DND-41 (cell line): ENCODE data around the gene FNDC3B.

ENCODE experiments used
- ATAC-seq: fragments of 200-7000 bp; cut with Tn5 transposase; 3 replicates; pipeline ENCODE4 v1.9.1; 2021; ENCODE audit warnings: low read depth; ENCODE audit not compliant: insufficient read depth
- DNase-seq: peaks from one replicate; pipeline ENCODE4 v3.0.0-alpha.2; 2020
- H2AFZ ChIP-seq: 2 replicates; pipeline ENCODE4 v1.6.0; 2012; ENCODE audit warnings: low read depth, low read length
- H3K27ac ChIP-seq: 2 replicates; pipeline ENCODE4 v1.5.1; 2012; ENCODE audit warnings: low read length, inconsistent platforms
- H3K27me3 ChIP-seq: fragments of 200-600 bp; sonication (generic); 2 replicates; pipeline ENCODE4 v1.6.0; 2012; ENCODE audit warnings: low read length, mild to moderate bottlenecking, inconsistent platforms; ENCODE audit not compliant: insufficient read depth, poor library complexity
- H3K36me3 ChIP-seq: 2 replicates; pipeline ENCODE4 v1.5.1; 2012; ENCODE audit warnings: low read length, inconsistent platforms; ENCODE audit not compliant: insufficient read depth
- H3K4me1 ChIP-seq: 2 replicates; pipeline ENCODE4 v1.5.1; 2012; ENCODE audit warnings: mild to moderate bottlenecking, low read length; ENCODE audit not compliant: insufficient read depth
- H3K4me2 ChIP-seq: 2 replicates; pipeline ENCODE4 v1.6.0; 2012; ENCODE audit warnings: mild to moderate bottlenecking, moderate library complexity, low read length, inconsistent platforms; ENCODE audit not compliant: insufficient read depth
- H3K4me3 ChIP-seq, 2 experiments: fragments of 200-600 bp in 1 of 2; shearing (Covaris generic) in 1 of 2; 2 replicates each; pipeline ENCODE4 v1.5.1; 2012 to 2016; ENCODE audit warnings: inconsistent platforms in 2 of 2, low read length in 2 of 2, mild to moderate bottlenecking in 2 of 2, low read depth in 1 of 2, moderate library complexity in 1 of 2
- H3K79me2 ChIP-seq: 2 replicates; pipeline ENCODE4 v1.6.0; 2012; ENCODE audit warnings: low read length, inconsistent platforms; ENCODE audit not compliant: insufficient read depth
- H3K9ac ChIP-seq: 2 replicates; pipeline ENCODE4 v1.6.0; 2012; ENCODE audit warnings: low read depth, mild to moderate bottlenecking, inconsistent platforms, low read length, moderate library complexity
- H3K9me3 ChIP-seq: 2 replicates; pipeline ENCODE4 v1.5.1; 2012; ENCODE audit warnings: low read length, moderate library complexity, mild to moderate bottlenecking, inconsistent platforms; ENCODE audit not compliant: insufficient read depth, severe bottlenecking
- H4K20me1 ChIP-seq: 2 replicates; pipeline ENCODE4 v1.6.0; 2012; ENCODE audit warnings: low read length; ENCODE audit not compliant: insufficient read depth
- CTCF ChIP-seq: IDR thresholded peaks from 2 replicates; pipeline ENCODE4 v1.5.1; 2012; ENCODE audit warnings: borderline replicate concordance, low read length, moderate library complexity, mild to moderate bottlenecking; ENCODE audit not compliant: poor library complexity, severe bottlenecking; ENCODE audit errors: extremely low read depth
- EZH2 ChIP-seq: IDR thresholded peaks from 3 replicates; pipeline ENCODE4 v1.6.1; 2012; ENCODE audit warnings: borderline replicate concordance, low read depth, mild to moderate bottlenecking, moderate library complexity, low read length, inconsistent platforms; ENCODE audit not compliant: severe bottlenecking

Gene FNDC3B

DNA sequence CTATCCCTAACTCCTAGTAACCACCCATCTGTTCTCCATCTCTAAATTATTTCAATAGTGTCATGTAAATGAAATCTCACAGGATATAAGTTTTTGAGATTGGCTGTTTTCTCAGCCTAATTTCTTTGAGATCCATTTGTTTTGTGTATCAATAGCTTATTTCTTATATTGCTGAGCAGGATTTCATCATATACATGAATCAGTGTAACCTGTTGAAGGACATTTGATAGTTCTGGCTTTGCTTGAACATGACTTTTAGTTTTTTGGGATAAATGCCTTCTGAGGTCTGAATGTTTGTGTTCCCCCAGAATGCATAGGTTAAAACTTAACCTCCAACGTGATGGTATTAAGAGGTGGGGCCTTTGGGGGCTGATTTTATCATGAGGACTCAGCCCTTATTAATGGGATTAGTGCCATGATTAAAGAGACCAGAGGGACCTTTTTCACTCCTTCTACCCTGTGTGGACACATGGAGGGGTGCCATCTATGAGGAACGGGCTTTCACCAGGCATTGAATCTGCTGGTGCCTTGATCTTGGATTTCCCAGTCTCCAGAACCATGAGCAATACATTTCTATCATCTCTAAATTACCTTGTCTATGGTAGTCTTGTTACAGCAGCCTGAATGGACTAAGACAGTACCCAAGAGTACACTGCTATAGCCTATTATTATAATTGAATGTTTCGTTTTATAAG is 118.3 kb downstream of the FNDC3B start:
- Histone ChIP-seq H3K4me3 (no peak overlapping the region), H4K20me1 (no peaks in the 10 kb centered on the region), H3K79me2 (no peaks in the 10 kb centered on the region), H3K4me1 (no peaks in the 10 kb centered on the region), H3K9ac (no peak overlapping the region), H3K27me3 (no peaks in the 10 kb centered on the region), H3K27ac (no peak overlapping the region), H3K9me3 (no peaks in the 10 kb centered on the region), H3K36me3 (no peaks in the 10 kb centered on the region), H3K4me2 (no peak overlapping the region), H2AFZ (no peak overlapping the region)
- no peak for ATAC-seq
- no peak for DNase-seq
- TF ChIP-seq EZH2 (no peak), CTCF (no peak)

- H3K79me2 ChIP-seq: no peaks in the 10 kb centered on the region
- no peaks in the 10 kb centered on the region for H3K36me3 ChIP-seq
- DNase-seq (no peak), ATAC-seq (no peak)
- H3K4me2 ChIP-seq: no peak overlapping the region
- H2AFZ ChIP-seq: no peak overlapping the region
- no peak overlapping the region for H3K4me3 ChIP-seq
- TF ChIP-seq CTCF (no peak), EZH2 (no peak)
- H3K9me3 ChIP-seq: no peaks in the 10 kb centered on the region
- H3K27ac ChIP-seq: no peak overlapping the region
- no peak overlapping the region for H3K9ac ChIP-seq
- H4K20me1 ChIP-seq: no peaks in the 10 kb centered on the region
- H3K27me3 ChIP-seq: no peaks in the 10 kb centered on the region
- H3K4me1 ChIP-seq: no peaks in the 10 kb centered on the region
Observed at GRCh38 chr3:172158741-172159140, 119.4 kb downstream of the FNDC3B start.

DNA sequence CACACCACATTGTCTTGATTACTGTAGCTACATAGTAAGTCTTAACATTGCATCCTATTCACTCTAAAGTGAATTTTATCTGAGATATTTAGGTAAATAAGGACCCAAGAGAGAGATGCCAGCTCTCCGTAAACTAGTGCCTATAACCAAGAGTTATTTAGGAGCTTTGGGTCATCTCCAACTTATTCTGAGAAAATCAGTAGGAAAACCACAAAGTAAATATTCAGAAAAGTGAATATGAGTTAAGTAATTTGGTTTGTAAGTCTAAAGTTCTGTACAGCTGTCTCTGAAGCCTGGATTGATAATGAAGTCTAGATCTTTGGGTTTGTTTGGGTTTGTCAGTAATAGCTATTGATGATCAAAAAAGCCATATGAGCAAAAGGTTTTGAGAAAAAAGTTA is 120.0 kb downstream of the FNDC3B start:
- Histone ChIP-seq H3K79me2 (no peaks in the 10 kb centered on the region), H3K27me3 (no peaks in the 10 kb centered on the region), H3K9ac (no peak overlapping the region), H3K36me3 (no peaks in the 10 kb centered on the region), H3K4me2 (no peak overlapping the region), H3K4me1 (no peaks in the 10 kb centered on the region), H3K27ac (no peak overlapping the region), H3K4me3 (no peak overlapping the region), H3K9me3 (no peaks in the 10 kb centered on the region), H2AFZ (no peak overlapping the region), H4K20me1 (no peaks in the 10 kb centered on the region)
- DNase-seq (no peak), ATAC-seq (no peak)
- no peak for TF ChIP-seq EZH2
- no peak for TF ChIP-seq CTCF
